Ascending aorta (tissue), 2 donors: ENCODE measurements around the gene CMTM2. TPM values are rescaled to one million over a fixed set of nuclear protein-coding genes. Genes with fewer than 3 reads are reported as not detected.
A peak's percentile ranks its signal among the peaks of the same experiment; 100 is the strongest.

Source experiments
- DNase-seq, 2 donors: peaks; one replicate each; pipeline ENCODE4 v3.0.0-alpha.2; 2019; ENCODE audit warnings: low spot score in 2 of 2
- H3K27ac ChIP-seq, 2 donors: fragments of 200-600 bp; sonication (generic); one replicate each; pipeline ENCODE4 v1.5.1; 2016 to 2017; ENCODE audit warnings: mild to moderate bottlenecking in 1 of 2
- H3K27me3 ChIP-seq: fragments of 200-600 bp; sonication (generic); one replicate; pipeline ENCODE4 v1.5.1; 2017
- H3K36me3 ChIP-seq, 2 donors: fragments of 200-600 bp; sonication (generic); one replicate each; pipeline ENCODE4 v1.5.1; 2016
- H3K4me1 ChIP-seq, 2 donors: fragments of 200-600 bp; sonication (generic); one replicate each; pipeline ENCODE4 v1.5.1; 2016 to 2017; ENCODE audit warnings: mild to moderate bottlenecking in 1 of 2
- H3K4me3 ChIP-seq, 2 donors: fragments of 200-600 bp; sonication (generic); one replicate each; pipeline ENCODE4 v1.5.1; 2016 to 2017; ENCODE audit warnings: mild to moderate bottlenecking in 1 of 2
- H3K9me3 ChIP-seq, 2 donors: fragments of 200-600 bp; sonication (generic); one replicate each; pipeline ENCODE4 v1.5.1; 2016
- intact Hi-C: fragments of 100-400 bp; cut with DNase I; formaldehyde crosslinking; loops from one replicate; pipeline ENCODE4 v1.15.1; 2023
- total RNA-seq: library from RNA; depleted of rRNA; stranded (reverse); fragments of >200 nt; gene quantifications from one replicate; pipeline ENCODE4 v1.1.0, GENCODE V29; 2016
- TF ChIP-seq, protein P1 (sequence below), 3 experiments: fragments of 200-600 bp in 2 of 3; fragments of 450-650 bp in 1 of 3; sonication (generic) in 2 of 3; IDR thresholded peaks; one replicate each; pipeline ENCODE4 v1.5.1; 2016 to 2019; ENCODE audit warnings: antibody characterized with exemption in 3 of 3, mild to moderate bottlenecking in 1 of 3, moderate library complexity in 1 of 3

The CMTM2 gene
- total RNA-seq, 1 donor from 2014 or later, result not detected

DNA sequence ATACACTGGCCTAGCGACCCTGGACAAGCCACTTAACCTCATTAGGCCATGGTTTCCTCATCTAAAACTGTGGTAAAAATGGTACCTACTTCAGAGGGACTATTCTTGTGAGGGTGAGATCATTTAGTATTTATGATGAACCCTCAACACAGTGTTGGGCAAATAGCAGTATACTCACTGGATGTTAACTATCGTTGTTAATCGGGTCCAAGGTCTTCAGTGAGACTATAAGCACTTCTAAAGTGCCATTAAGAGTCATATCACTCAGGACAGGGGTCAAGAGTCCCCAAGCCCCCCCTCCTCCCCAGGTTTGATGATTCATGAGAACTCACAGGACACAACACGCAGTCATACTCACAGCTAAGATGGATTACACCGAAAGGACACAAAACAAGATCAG is 40.4 kb upstream of the CMTM2 start:
- Histone ChIP-seq H3K36me3 (peaks cover 53 to 60% of the 10 kb centered on the region in 2 donors), H3K27me3 (no peaks in the 10 kb centered on the region), H3K4me3 (no peak overlapping the region), H3K27ac (no peak overlapping the region), H3K4me1 (no peaks in the 10 kb centered on the region), H3K9me3 (no peaks in the 10 kb centered on the region)
- intact Hi-C loops, result no loop called here
- no peak for DNase-seq
- TF ChIP-seq, protein P1, sequence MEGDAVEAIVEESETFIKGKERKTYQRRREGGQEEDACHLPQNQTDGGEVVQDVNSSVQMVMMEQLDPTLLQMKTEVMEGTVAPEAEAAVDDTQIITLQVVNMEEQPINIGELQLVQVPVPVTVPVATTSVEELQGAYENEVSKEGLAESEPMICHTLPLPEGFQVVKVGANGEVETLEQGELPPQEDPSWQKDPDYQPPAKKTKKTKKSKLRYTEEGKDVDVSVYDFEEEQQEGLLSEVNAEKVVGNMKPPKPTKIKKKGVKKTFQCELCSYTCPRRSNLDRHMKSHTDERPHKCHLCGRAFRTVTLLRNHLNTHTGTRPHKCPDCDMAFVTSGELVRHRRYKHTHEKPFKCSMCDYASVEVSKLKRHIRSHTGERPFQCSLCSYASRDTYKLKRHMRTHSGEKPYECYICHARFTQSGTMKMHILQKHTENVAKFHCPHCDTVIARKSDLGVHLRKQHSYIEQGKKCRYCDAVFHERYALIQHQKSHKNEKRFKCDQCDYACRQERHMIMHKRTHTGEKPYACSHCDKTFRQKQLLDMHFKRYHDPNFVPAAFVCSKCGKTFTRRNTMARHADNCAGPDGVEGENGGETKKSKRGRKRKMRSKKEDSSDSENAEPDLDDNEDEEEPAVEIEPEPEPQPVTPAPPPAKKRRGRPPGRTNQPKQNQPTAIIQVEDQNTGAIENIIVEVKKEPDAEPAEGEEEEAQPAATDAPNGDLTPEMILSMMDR (IDR thresholded peaks at IDR 0.05), result no peak

DNA sequence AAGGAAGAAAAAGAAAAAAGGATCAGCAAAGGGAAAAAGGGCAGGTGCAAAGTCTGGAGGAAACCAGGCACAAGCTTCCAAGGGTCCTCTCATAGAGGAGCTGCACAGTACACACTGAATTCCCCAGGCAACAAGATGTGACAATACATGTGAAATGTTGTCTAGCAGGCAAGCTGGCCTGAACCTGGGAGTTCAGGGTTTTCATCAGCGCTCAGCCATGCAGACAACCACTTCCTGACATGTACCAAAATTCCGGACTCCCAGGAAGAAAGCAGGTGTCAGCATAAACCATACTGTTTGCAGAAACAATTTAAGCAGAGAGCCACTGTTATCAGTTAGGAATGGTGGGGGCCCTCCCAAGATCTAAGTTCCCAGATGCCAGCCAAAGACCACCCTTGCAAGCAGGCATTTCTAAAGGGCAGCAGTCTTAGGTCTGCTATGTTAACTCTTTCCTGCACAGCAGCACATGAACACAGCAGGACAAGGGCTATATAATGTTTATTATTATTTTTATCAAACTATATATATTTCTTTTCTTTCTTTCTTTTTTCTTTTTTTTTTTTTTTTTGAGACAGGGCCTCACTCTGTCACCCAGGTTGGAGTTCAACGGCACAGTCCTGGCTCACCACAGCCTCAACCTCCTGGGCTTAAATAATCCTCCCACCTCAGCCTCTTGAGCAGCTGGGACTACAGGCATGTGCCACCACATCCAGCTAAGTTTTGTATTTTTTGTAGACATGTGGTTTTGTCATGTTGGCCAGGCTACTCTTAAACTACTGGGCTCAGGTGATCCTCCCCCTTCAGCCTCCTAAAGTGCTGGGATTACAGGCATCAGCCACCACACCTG is 39.4 kb upstream of the CMTM2 start:
- H3K4me1 ChIP-seq, result no peaks in the 10 kb centered on the region
- peaks cover 53 to 65% of the 10 kb centered on the region in 2 donors for H3K36me3 ChIP-seq
- H3K9me3 ChIP-seq, result no peaks in the 10 kb centered on the region
- intact Hi-C loops, result no loop called here
- DNase-seq, result no peak
- no peak overlapping the region for H3K4me3 ChIP-seq
- TF ChIP-seq, protein P1 (IDR thresholded peaks at IDR 0.05), result no peak
- no peaks in the 10 kb centered on the region for H3K27me3 ChIP-seq
- H3K27ac ChIP-seq, result no peak overlapping the region

DNA sequence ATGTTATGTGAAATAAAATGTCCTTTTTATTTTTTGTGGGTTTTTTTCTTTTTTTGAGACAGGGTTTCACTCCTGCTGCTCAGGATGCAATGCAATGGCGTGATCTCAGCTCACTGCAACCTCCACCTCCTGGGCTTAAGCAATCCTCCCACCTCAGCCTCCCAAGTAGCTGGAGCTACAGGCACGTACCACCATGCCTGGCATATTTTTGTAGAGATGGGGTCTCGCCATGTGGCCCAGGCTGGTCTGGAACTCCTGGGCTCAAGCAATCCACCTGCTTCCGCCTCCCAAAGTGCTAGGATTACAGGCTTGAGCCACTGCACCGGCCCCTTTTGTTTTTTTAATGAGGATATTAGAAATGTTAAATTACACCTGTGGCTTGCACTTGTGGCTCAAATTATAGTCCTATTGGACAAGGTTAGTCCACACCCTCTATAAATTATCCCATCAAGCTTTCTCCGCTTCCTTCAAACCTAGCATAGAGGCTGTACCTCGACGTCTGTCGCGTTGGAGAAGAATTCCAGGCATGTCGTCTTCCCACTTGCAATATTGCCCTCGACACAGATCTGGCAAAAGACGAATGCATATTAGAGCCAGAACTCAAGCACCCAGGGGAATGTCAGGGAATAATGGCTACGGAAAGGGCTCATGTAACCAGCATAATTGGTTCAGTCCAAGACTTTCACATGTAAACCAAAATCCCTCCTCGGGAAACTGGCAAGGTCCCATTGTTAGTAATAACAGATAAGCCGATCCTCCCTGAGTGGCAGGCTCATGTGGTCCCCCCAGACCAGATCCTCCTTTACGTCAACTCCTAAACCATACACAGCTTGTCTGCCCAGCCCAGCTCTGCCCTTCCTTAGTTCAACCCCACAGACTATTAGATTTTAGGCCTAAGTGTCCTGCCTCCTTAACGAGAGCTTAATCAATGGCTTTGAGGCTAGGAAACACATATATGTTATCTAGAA is 37.6 kb upstream of the CMTM2 start:
- H3K4me1 ChIP-seq, result no peaks in the 10 kb centered on the region
- no peaks in the 10 kb centered on the region for H3K27me3 ChIP-seq
- H3K4me3 ChIP-seq, result no peak overlapping the region
- DNase-seq, result no peak
- TF ChIP-seq, protein P1 (IDR thresholded peaks at IDR 0.05), result no peak
- intact Hi-C loops, result no loop called here
- no peaks in the 10 kb centered on the region for H3K9me3 ChIP-seq
- peaks cover 44 to 61% of the 10 kb centered on the region in 2 donors for H3K36me3 ChIP-seq
- no peak overlapping the region for H3K27ac ChIP-seq

DNA sequence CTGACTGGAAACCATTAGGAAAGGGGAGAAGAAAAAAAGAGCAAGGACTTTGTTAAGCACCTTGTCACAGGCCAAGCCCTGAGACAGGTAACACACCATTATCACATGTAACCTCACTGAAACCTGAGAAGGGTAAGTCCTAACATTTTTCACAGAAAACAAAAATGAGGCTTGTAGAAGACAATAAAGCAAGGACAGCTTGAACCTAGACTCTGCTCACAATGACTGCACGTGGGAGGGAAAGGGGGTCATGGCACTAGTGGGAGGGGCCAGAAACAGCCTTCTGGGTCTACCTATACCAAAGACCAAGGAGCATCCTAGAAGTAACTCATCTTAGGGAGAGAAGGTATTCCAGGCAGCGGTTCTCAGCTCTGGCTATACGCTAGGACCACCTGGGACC is 36.9 kb upstream of the CMTM2 start:
- H3K36me3 ChIP-seq, result peaks cover 37 to 54% of the 10 kb centered on the region in 2 donors
- TF ChIP-seq, protein P1 (IDR thresholded peaks at IDR 0.05), result no peak
- no peaks in the 10 kb centered on the region for H3K27me3 ChIP-seq
- H3K27ac ChIP-seq, result no peak overlapping the region
- no peak overlapping the region for H3K4me3 ChIP-seq
- H3K4me1 ChIP-seq, result no peaks in the 10 kb centered on the region
- intact Hi-C loops, result no loop called here
- no peaks in the 10 kb centered on the region for H3K9me3 ChIP-seq
- no peak for DNase-seq

DNA sequence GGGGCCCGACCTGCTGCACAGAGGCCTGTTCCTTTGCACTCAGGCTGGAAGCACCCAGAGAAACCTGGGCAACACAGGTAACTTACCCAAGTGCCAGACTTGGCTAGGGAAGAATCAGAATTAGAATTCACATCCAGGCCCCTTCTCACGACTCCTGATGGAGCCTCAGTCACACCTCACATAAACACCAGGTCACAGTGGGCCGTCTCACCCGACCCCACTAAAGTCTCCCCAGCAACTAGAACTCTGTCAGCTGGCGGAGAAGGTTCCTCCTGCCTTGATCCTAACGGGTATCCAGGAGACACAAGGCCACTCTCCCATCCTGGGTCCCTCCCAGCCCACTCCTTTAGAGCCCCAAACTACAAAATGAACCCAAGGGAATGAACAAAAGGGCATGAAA is 35.7 kb upstream of the CMTM2 start:
- H3K36me3 ChIP-seq, result peaks cover 26 to 43% of the 10 kb centered on the region in 2 donors
- TF ChIP-seq, protein P1 (IDR thresholded peaks at IDR 0.05), result no peak
- intact Hi-C loops, result no loop called here
- no peaks in the 10 kb centered on the region for H3K9me3 ChIP-seq
- H3K27me3 ChIP-seq, result no peaks in the 10 kb centered on the region
- DNase-seq, result no peak
- no peak overlapping the region for H3K4me3 ChIP-seq
- peaks cover 0 to 5% of the 10 kb centered on the region in 2 donors for H3K4me1 ChIP-seq
- H3K27ac ChIP-seq, result peak overlapping the region in 1 of 2 donors; percentile 12
